GM21360 (cell line): Measurements from ENCODE around the gene NEDD8.
"Not testable (repeated sequence)": the region's sequence is repeated elsewhere in the genome, so short reads cannot be mapped to it uniquely, and the experiment has no call there.

Experiments used
- ATAC-seq: cut with Tn5 transposase; IDR thresholded peaks from one replicate; pipeline ENCODE4 v1.9.1; 2021; ENCODE audit warnings: mild to moderate bottlenecking, moderate library complexity; ENCODE audit not compliant: unreplicated experiment

NEDD8 gene

GRCh38 chr14:24249230-24250021, 17.3 kb upstream of the NEDD8 start:
- ATAC-seq = no peak

DNA sequence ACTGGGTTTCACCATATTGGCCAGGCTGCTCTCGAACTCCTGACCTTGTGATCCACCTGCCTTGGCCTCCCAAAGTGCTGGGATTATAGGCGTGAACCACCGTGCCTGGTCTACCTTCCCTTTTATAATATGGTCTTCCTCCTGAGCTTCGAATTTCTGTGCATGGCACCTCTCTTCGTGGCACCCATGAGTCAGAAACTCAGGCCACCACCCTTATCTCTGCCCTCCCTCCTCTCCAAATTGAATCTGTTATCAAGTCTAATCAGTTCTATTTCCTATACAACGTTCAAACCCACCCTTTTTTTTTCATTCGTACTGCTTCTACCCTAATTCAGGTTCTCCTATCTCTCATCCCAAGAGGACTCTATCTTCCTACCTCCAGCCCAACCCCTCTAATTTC, 15.3 kb upstream of the NEDD8 start:
- ATAC-seq = no peak

DNA sequence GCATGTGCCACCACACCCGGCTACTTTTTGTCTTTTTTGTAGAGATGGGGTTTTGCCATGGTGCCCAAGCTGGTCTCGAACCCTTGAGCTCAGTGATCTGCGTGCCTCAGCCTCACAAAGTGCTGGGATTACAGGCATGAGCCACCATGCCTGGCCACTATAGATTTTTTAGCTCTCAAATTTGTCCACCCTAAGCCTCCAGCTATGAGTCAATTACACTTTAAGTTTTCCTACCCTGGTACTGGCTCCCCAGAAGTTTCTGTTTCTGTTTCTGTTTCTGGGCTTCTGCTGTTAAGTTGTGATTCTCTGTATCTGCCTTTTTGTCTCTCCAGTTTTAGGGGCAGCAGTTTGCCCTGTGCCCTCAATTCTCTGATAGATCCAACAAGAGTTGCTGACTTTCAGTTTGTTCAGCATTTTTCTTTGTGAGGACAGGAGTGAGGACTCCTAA, 14.6 kb upstream of the NEDD8 start:
- no peak for ATAC-seq

- not testable (repeated sequence) for ATAC-seq
Observed at GRCh38 chr14:24245350-24245749, 13.2 kb upstream of the NEDD8 start.

GRCh38 chr14:24243336-24243836, 11.2 kb upstream of the NEDD8 start:
- no peak for ATAC-seq

GRCh38 chr14:24241829-24242443, 9.8 kb upstream of the NEDD8 start:
- peak; percentile 74 for ATAC-seq

- ATAC-seq = no peak
Observed at GRCh38 chr14:24240110-24240918, 8.1 kb upstream of the NEDD8 start.

- ATAC-seq = no peak
Observed at GRCh38 chr14:24238527-24239037, 6.4 kb upstream of the NEDD8 start.

- no peak for ATAC-seq
Observed at GRCh38 chr14:24238123-24238522, 6.0 kb upstream of the NEDD8 start.

GRCh38 chr14:24237463-24237955, 5.3 kb upstream of the NEDD8 start:
- ATAC-seq = no peak

- ATAC-seq = no peak
Observed at GRCh38 chr14:24236689-24237462, 4.7 kb upstream of the NEDD8 start.

DNA sequence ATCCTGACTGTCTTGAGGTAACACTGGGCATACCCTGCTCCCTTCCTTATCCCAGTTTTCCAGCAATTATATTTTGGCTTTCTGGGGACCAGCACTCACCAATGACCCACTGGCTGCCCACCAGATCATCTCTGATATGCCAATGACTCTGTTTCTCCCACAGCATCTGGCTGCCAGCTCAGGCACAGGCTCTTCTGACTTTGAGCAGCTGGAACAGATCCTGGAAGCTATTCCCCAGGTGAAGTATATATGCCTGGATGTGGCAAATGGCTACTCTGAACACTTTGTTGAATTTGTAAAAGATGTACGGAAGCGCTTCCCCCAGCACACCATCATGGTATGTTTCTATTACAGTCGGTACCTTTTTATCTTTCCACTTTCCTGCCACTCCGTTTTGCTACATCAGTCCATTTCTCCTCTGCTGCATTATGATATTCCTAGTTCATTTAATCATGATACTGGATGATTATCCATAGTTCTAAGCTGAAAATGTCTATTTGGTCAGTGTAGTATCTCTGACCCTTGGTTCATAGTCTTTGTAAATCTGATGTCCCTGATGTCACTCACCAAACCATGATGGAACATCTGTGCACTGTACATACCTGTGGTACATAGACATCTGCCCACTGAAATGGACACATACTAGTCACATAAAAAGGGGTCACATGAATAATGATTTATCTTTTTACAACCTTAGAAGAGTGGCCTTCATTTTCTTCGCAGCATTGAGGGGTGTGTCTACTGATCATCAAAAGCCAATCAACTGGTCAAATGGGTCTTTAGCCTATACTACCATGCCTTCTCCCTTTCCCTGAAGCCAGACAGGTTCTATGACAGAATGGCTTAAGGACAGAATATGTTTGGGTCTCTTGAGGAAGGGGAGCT, 3.9 kb upstream of the NEDD8 start:
- no peak for ATAC-seq

DNA sequence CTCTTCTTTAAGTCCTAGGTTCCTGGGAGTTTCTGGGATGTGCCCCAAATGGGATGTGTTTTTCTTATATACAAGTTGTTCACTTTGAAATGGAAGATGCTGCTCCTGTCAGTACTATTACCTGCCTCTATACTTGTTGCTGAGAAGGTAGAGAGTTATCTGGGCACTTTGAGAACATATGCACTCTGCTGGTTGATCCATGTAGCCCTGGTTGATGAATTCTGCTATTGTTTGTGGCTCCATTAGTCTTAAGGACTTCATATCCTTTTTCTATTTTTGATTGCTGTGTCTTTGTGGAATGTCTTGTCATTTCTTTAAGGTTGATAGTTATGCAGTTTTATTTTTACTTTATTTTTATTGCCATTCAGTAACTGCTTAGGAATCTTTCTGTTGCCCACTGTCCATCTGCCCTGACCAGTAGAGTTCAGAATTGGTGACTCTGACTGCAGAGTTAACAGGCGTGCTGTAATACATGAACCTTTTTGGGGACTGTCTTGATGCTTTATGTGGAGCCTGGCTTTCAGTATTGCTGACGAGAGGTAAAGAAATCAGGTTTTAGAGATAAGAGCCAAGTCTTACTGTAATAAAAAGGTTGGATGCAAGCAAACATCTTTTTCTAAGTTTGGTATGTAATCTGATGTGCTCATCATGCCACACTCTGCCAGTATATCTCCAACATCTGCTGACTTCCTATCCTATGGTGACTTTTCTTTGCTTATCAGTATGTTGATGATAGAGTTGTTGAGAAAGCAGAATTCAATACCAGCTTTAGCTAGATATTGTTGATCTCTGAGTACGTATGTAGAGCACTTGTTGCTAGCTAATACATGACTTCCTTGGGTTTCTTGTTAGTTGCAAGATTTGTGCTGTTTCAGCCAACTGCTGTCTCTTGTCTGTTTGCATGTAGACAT, 2.2 kb upstream of the NEDD8 start:
- ATAC-seq = no peak

DNA sequence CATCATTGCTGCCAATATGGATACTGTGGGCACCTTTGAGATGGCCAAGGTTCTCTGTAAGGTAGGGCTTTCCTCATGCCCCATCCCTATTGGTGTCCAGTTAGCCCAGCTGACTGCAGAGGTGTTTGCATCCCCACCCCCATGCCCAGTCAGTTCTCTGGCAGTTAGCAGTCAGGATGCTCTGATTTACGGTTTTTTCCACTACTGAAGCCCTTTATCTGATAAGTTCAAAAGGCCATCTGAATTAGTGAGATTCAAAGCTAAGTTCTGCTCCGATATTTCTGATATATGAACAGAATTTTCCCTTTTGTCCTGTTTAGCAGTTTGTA, 1.3 kb upstream of the NEDD8 start:
- ATAC-seq = no peak

DNA sequence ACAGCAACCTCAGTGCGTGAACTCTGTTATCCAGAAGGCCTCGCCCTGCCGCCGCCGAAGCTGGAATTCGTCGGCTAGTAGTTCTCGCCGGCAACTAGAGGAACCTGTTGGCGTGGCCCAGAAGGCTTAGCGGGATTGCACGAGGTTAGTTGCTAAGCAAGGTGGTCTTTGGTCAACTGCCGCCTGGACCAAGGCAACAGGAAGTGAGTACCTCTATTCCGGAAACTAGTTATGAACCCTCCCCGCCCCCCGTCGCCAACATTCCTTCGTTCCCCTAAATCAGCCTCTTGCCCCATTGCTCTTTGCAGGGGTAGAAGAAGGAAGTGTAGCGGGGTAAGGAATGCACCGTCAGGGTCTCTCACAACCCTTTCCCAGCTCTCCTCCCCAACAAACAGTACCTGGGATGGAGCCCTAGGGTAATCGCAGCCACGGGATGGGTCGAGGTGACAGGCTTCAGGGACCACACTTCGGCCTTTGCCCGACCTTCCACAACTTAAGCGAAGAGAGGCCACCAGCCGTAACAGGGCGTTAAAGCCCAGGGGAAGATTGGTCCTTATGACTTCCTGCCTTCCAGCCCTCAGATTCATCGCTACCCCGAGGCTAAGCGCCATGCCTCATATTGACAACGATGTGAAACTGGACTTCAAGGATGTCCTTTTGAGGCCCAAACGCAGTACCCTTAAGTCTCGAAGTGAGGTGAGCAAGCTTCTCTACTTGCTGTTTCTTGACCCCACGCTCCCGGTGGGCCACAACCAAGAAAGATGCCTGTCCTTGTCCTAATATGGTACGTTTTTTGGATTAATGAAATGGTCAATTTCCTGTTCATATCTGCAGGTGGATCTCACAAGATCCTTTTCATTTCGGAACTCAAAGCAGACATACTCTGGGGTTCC, 724 bp upstream of the NEDD8 start, which contains the start of gene GMPR2:
Gene GMPR2 (plus strand): TSS at position 285 of the 893 bp plus-strand sequence. CDS start 325 bp downstream, at position 610.
- peak; percentile 34 for ATAC-seq

- ATAC-seq = peak; percentile 25
Observed at GRCh38 chr14:24231263-24232120, 675 bp downstream of the NEDD8 start.
